ENCODE data around the gene CTNNA2.

- TF ChIP-seq CTCF (IDR thresholded peaks at IDR 0.05) = no peak
- TF ChIP-seq ZFX (IDR thresholded peaks at IDR 0.05; ENCODE audit: borderline replicate concordance) = no peak
Measured at GRCh38 chr2:80002568-80003157, 489.8 kb downstream of the CTNNA2 start.

Data from 22Rv1 (cell line).